Measurements from ENCODE around the gene CAMTA2. TPM values are rescaled to one million over a fixed set of nuclear protein-coding genes. Genes with fewer than 3 reads are reported as not detected.

Gene CAMTA2
- total and polyA plus RNA-seq, 4 donors = 15.0 to 66.3 (median 49.6) TPM

DNA sequence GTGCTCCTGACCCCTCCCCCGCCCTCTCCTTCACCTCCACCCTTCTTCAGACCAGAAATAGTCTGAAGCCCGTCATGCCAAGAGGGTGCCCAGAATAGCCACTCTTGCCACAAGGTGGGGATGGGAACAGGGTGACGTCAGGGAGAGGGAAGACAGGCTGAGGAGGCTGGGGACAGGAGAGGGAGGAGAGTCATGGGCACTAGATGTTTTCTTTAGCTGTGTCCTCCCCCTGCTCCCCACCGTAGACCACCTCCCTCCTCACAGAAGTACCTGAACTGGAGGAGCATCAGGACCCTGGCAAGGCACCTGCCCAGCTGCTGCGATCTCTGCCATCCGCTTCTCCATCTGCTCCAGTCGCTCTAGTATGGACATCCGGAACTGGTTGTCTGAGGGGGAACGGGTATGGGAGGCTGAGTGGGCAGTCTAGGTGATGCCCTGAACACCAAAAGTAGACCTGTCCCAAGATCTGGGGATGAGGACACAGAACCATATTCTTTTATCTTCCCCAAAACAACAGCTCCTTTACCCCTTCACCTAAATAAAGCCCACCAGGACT is 13.3 kb downstream of the CAMTA2 start:
- Histone ChIP-seq H3K4me3 (no peak overlapping the region), H3K9me3 (ENCODE audit: control insufficient read depth in 4 of 4, insufficient read depth in 3 of 4, low read length in 3 of 4) (no peaks in the 10 kb centered on the region), H3K27me3 (ENCODE audit: control insufficient read depth in 3 of 3, insufficient read depth in 3 of 3, low read length in 2 of 3) (no peaks in the 10 kb centered on the region), H3K4me1 (ENCODE audit: control insufficient read depth in 5 of 5, insufficient read depth in 5 of 5, low read length in 5 of 5) (peaks cover 0 to 9% (median 4%) of the 10 kb centered on the region in 5 donors), H3K36me3 (ENCODE audit: control insufficient read depth in 4 of 4, insufficient read depth in 4 of 4, low read length in 4 of 4) (peaks cover 13 to 62% (median 31%) of the 10 kb centered on the region in 4 donors), H3K27ac (ENCODE audit: low read depth in 1 of 2, low read length in 1 of 2) (peak overlapping the region in 1 of 2 donors; percentile 69), H3K9ac (ENCODE audit: insufficient read depth in 1 of 2, low read length in 2 of 2) (no peak overlapping the region)
- TF ChIP-seq, protein P1, sequence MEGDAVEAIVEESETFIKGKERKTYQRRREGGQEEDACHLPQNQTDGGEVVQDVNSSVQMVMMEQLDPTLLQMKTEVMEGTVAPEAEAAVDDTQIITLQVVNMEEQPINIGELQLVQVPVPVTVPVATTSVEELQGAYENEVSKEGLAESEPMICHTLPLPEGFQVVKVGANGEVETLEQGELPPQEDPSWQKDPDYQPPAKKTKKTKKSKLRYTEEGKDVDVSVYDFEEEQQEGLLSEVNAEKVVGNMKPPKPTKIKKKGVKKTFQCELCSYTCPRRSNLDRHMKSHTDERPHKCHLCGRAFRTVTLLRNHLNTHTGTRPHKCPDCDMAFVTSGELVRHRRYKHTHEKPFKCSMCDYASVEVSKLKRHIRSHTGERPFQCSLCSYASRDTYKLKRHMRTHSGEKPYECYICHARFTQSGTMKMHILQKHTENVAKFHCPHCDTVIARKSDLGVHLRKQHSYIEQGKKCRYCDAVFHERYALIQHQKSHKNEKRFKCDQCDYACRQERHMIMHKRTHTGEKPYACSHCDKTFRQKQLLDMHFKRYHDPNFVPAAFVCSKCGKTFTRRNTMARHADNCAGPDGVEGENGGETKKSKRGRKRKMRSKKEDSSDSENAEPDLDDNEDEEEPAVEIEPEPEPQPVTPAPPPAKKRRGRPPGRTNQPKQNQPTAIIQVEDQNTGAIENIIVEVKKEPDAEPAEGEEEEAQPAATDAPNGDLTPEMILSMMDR (IDR thresholded peaks at IDR 0.05; ENCODE audit: control extremely low read depth, extremely low read depth) = no peak
- ATAC-seq (ENCODE audit: insufficient read depth, low FRiP score) (no peak), DNase-seq (no peak)
- WGBS, 2 donors = 84 to 85% methylated on average over 9 of the region's 9 CpGs

DNA sequence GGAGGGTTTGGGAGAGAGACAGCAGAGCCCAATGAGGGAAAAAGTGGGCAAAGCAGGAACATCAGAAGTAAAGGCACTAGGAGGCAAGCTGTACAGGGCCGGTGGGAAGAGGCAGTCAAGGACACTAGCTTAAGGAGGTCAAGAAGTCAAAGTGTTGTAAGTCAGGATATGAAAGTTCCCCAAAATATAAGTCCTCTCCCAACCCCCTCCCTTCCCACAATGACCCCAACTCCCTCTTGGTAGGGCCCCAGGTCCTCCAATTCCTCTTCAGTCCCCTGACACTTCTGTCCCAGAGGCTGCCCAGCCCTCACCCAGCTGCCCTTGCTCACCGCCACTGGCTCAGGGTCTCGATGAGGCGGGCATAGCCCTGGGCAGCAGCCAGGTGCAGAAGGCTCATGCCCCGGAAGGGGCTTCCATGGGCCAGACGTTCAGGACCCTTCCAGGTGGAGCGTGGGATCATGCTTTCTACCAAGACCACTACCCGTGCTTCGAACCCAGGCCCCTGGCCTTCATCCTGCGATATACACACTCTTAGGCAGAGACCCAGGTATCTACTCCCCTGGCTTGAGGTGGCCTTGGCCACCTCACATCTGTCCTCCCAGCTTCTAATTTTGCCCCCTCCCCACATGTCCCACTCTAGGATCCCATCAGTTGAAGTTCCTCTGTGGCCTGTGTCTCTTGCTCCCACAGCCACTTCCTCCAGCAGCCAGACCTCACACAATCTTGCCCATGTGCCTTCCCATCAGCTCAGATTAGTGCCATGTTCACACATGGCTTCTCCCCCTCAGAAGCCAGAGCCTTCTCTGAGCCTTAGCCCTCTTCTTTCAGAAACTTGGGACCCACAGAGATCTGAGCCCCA is 14.0 kb downstream of the CAMTA2 start:
- Histone ChIP-seq H3K9me3 (ENCODE audit: control insufficient read depth in 4 of 4, insufficient read depth in 3 of 4, low read length in 3 of 4) (no peaks in the 10 kb centered on the region), H3K4me1 (ENCODE audit: control insufficient read depth in 5 of 5, insufficient read depth in 5 of 5, low read length in 5 of 5) (peaks cover 1 to 13% (median 8%) of the 10 kb centered on the region in 5 donors), H3K27ac (ENCODE audit: low read depth in 1 of 2, low read length in 1 of 2) (peak overlapping the region in 1 of 2 donors; percentile 69), H3K36me3 (ENCODE audit: control insufficient read depth in 4 of 4, insufficient read depth in 4 of 4, low read length in 4 of 4) (peaks cover 13 to 60% (median 26%) of the 10 kb centered on the region in 4 donors), H3K9ac (ENCODE audit: insufficient read depth in 1 of 2, low read length in 2 of 2) (no peak overlapping the region), H3K4me3 (no peak overlapping the region), H3K27me3 (ENCODE audit: control insufficient read depth in 3 of 3, insufficient read depth in 3 of 3, low read length in 2 of 3) (no peaks in the 10 kb centered on the region)
- 88 to 91% methylated on average over 10 of the region's 10 CpGs for WGBS, 2 donors
- no peak for DNase-seq
- TF ChIP-seq, protein P1 (IDR thresholded peaks at IDR 0.05; ENCODE audit: control extremely low read depth, extremely low read depth) = no peak
- no peak for ATAC-seq (ENCODE audit: insufficient read depth, low FRiP score)

DNA sequence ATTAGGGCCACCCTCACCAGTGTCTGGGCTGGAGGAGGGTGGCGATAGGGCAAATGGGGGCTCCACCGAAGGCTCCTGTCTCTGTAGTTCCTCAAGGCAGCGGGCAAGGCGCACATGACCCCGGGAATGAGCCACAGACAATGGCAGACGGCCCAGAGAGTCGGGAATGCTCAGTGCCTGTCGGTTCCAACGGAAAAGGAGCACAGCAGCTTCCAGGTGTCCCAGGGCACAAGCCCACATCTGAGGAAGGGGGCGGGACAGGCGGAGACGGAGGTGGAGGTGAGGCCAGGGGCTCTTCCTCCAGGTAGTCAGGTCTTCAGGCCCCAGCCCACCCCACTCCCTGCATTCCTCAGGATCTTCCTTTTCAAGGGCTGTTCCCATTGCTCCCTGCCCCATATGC is 14.7 kb downstream of the CAMTA2 start:
- Histone ChIP-seq H3K4me1 (ENCODE audit: control insufficient read depth in 5 of 5, insufficient read depth in 5 of 5, low read length in 5 of 5) (peaks cover 4 to 18% (median 14%) of the 10 kb centered on the region in 5 donors), H3K27me3 (ENCODE audit: control insufficient read depth in 3 of 3, insufficient read depth in 3 of 3, low read length in 2 of 3) (no peaks in the 10 kb centered on the region), H3K27ac (ENCODE audit: low read depth in 1 of 2, low read length in 1 of 2) (no peak overlapping the region), H3K4me3 (no peak overlapping the region), H3K9me3 (ENCODE audit: control insufficient read depth in 4 of 4, insufficient read depth in 3 of 4, low read length in 3 of 4) (no peaks in the 10 kb centered on the region), H3K36me3 (ENCODE audit: control insufficient read depth in 4 of 4, insufficient read depth in 4 of 4, low read length in 4 of 4) (peaks cover 12 to 53% (median 20%) of the 10 kb centered on the region in 4 donors), H3K9ac (ENCODE audit: insufficient read depth in 1 of 2, low read length in 2 of 2) (no peak overlapping the region)
- DNase-seq (no peak), ATAC-seq (ENCODE audit: insufficient read depth, low FRiP score) (no peak)
- WGBS, 2 donors = 86 to 91% methylated on average over 12 of the region's 12 CpGs
- TF ChIP-seq, protein P1 (IDR thresholded peaks at IDR 0.05; ENCODE audit: control extremely low read depth, extremely low read depth) = no peak

All from lung (tissue), 12 donors.